Mucosa of descending colon (tissue), 3 donors: ENCODE results near the gene TSPEAR. TPM values are rescaled to one million over a fixed set of nuclear protein-coding genes. Genes with fewer than 3 reads are reported as not detected.

ENCODE experiments used
- ATAC-seq: fragments of 200-7000 bp; cut with Tn5 transposase; one replicate; pipeline ENCODE4 v1.9.1; 2020; ENCODE audit warnings: mild to moderate bottlenecking, moderate library complexity
- DNase-seq, 3 donors: peaks; one replicate each; pipeline ENCODE4 v3.0.0-alpha.2; 2020
- H3K36me3 ChIP-seq: fragments of 200-600 bp; one replicate; pipeline ENCODE4 v1.8.0; 2021; ENCODE audit warnings: low read depth, mild to moderate bottlenecking
- H3K4me1 ChIP-seq: fragments of 200-600 bp; one replicate; pipeline ENCODE4 v1.8.0; 2021; ENCODE audit warnings: low read depth, mild to moderate bottlenecking
- H3K4me3 ChIP-seq: fragments of 200-600 bp; one replicate; pipeline ENCODE4 v1.8.0; 2021; ENCODE audit warnings: mild to moderate bottlenecking
- H3K9me3 ChIP-seq: fragments of 200-600 bp; one replicate; pipeline ENCODE4 v1.8.0; 2021; ENCODE audit warnings: mild to moderate bottlenecking
- CTCF ChIP-seq: fragments of 200-600 bp; IDR thresholded peaks from one replicate; pipeline ENCODE4 v1.8.0; 2022; ENCODE audit warnings: antibody characterized with exemption, mild to moderate bottlenecking
- intact Hi-C, 2 donors: fragments of 100-400 bp; cut with DNase I in 1 of 2; cut with micrococcal nuclease in 1 of 2; formaldehyde crosslinking; loops; one replicate each; pipeline versions ENCODE4 v1.11.0 to v1.11.1; 2022; cut with DNase I, micrococcal nuclease
- total RNA-seq, 3 donors: library from RNA; stranded (reverse); fragmentation: NEBNext Ultra II Directional in 2 of 3; extraction: Animal tissue kit (Norgen Biotek cat#: 25700) in 2 of 3; gene quantifications; one replicate each; pipeline versions ENCODE4 v1.2.1 to v1.2.4, GENCODE V29; 2021 to 2023
- donor health status: DM: no; HTN: no; CAD: no; lungs with moderate emphysema.
- donor health status: DM: no; HTN: no; CAD: no.
- donor health status: DM: no; HTN: yes; CAD: no.

TSPEAR gene
- total RNA-seq, 3 donors from 2014 or later: 0.28 TPM; not detected in 2

- Histone ChIP-seq H3K4me3 (no peak overlapping the region), H3K9me3 (no peaks in the 10 kb centered on the region), H3K36me3 (no peaks in the 10 kb centered on the region), H3K4me1 (peaks cover 3% of the 10 kb centered on the region)
- intact Hi-C loops: no loop called here
- no peak for DNase-seq
- peak; percentile 46 for ATAC-seq
- no peak for TF ChIP-seq CTCF
Observed at GRCh38 chr21:44498280-44499210, 212.8 kb downstream of the TSPEAR start.

- ATAC-seq (peak; percentile 38), DNase-seq (no peak)
- intact Hi-C loops: no loop called here
- Histone ChIP-seq H3K4me1 (peaks cover 3% of the 10 kb centered on the region), H3K4me3 (no peak overlapping the region), H3K9me3 (peaks cover 4% of the 10 kb centered on the region), H3K36me3 (no peaks in the 10 kb centered on the region)
- TF ChIP-seq CTCF: no peak
Observed at GRCh38 chr21:44497703-44498126, 213.7 kb downstream of the TSPEAR start.

GRCh38 chr21:44496564-44497550 lies 214.5 kb downstream of the TSPEAR start:
- Histone ChIP-seq H3K4me1 (peaks cover 3% of the 10 kb centered on the region), H3K9me3 (peaks cover 4% of the 10 kb centered on the region), H3K4me3 (no peak overlapping the region), H3K36me3 (no peaks in the 10 kb centered on the region)
- ATAC-seq (no peak), DNase-seq (no peak)
- TF ChIP-seq CTCF: no peak
- intact Hi-C loops: no loop called here

GRCh38 chr21:44495611-44496563 lies 215.5 kb downstream of the TSPEAR start:
- Histone ChIP-seq H3K4me3 (no peak overlapping the region), H3K4me1 (peaks cover 3% of the 10 kb centered on the region), H3K9me3 (peaks cover 4% of the 10 kb centered on the region), H3K36me3 (no peaks in the 10 kb centered on the region)
- intact Hi-C loops: no loop called here
- TF ChIP-seq CTCF: no peak
- DNase-seq (no peak), ATAC-seq (no peak)

- Histone ChIP-seq H3K4me3 (no peak overlapping the region), H3K36me3 (no peaks in the 10 kb centered on the region), H3K4me1 (peaks cover 3% of the 10 kb centered on the region), H3K9me3 (peaks cover 4% of the 10 kb centered on the region)
- ATAC-seq: no peak
- no peak for DNase-seq
- no peak for TF ChIP-seq CTCF
- intact Hi-C loops: no loop called here
Observed at GRCh38 chr21:44494956-44495355, 216.4 kb downstream of the TSPEAR start.
